NCI-H82 (cell line): ENCODE data around the gene CNTN5.

Source experiments
- DNase-seq: peaks from one replicate; lab custom pipeline; 2025; lab: John Stamatoyannopoulos, UW

Gene CNTN5

GRCh38 chr11:100093698-100094097 is 1072.9 kb downstream of the CNTN5 start:
- DNase-seq, result peak; percentile 1

GRCh38 chr11:100094121-100094865 is 1073.5 kb downstream of the CNTN5 start:
- peak; percentile 7 for DNase-seq

- no peak for DNase-seq
Observed at GRCh38 chr11:100095809-100096208, 1075.1 kb downstream of the CNTN5 start.

- no peak for DNase-seq
Observed at GRCh38 chr11:100098560-100098959, 1077.8 kb downstream of the CNTN5 start.

DNA sequence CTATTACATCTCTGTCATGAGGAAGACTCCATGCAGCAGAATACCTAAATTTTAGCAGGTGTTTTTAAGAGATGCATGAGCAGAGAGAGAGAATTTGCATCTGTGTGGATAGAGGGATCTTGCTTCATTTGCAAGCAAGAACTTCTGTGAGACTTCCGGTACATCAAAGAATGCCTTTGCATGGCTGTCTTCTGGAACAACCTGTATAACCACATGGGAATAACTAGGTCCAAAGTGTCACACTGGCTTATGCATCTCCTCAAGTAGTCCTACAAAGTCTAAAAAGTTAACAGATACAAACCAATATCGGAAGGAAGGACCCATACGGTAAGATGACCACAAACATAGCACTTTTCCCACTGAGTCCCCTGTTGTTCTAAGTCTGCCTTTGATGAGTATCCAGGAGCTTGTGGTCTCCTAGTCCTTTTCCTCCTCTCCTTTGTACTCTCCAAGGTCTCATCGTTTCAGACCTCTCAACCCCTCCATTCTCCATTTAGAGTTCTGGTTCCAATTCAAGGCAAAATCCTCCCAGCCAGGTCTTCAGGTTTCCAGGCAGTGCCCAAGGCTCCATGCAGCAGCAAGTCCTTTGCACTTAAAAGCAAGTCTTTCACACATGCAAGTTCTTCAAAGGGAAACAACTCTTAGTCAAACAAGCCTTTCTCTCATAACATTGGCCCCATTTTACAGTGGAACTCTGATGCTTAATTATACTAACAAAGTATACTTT is 1084.7 kb downstream of the CNTN5 start:
- no peak for DNase-seq

DNA sequence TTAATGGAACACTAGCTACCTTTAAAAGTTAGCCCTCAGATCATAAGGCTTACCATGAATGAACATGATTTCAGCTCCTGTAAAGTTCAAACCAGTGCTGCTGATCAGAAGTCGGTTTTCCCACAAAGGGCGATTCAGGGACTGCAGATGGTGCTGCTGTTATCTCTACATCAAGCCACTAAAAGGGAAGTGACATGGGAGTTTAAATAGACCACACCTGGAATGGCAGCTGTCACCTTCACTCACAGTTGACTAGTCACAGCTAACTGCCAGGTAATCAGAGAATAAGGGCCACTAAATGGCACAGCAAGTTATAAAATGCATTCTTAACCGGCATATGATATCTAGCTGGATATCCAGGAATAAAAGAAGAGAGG is 1085.2 kb downstream of the CNTN5 start:
- peak; percentile 2 for DNase-seq

- no peak for DNase-seq
Observed at GRCh38 chr11:100119176-100119575, 1098.4 kb downstream of the CNTN5 start.

- DNase-seq, result peak; percentile 45
Observed at GRCh38 chr11:100133114-100133513, 1112.4 kb downstream of the CNTN5 start.

- DNase-seq, result no peak
Observed at GRCh38 chr11:100141201-100141600, 1120.5 kb downstream of the CNTN5 start.

- DNase-seq, result no peak
Observed at GRCh38 chr11:100151944-100152343, 1131.2 kb downstream of the CNTN5 start.

- no peak for DNase-seq
Observed at GRCh38 chr11:100152766-100153165, 1132.0 kb downstream of the CNTN5 start.

DNA sequence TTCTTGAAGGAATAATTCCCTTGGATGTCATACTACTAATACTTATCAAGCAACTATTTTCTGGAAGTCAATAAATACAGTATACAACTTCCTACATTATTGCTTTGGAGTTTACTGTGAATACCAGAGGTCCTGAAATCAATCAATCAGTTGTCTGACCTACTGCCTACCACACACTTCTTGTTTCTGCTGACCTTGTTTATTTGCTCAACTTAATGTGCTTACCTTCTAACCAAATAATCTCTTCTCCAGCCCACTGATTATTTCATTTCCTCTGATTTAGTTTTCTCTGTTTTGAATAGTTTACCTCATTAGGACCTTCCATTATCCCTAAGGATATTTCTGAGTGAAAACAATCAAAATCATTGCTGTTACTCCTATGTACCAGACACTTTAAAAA is 1142.7 kb downstream of the CNTN5 start:
- no peak for DNase-seq

DNA sequence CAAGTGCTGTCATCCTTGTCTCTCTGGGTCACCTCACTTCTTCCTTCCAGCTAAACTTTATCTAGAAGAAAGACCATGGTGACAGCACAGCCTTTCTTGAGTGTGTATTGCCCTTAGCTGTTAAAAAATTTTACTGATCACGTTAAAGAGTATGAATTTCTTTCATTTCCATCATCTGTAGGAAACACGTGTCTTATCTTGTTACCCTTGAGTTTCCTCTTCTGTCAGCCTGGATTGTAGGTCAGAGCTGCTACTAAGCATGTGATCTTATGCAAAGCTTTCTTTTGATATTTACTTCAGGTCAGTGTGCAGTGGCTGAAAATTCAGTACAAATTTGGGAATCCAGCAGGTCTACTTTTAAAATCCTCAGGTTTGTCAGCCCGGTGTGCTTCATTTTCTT is 1154.1 kb downstream of the CNTN5 start:
- no peak for DNase-seq

DNA sequence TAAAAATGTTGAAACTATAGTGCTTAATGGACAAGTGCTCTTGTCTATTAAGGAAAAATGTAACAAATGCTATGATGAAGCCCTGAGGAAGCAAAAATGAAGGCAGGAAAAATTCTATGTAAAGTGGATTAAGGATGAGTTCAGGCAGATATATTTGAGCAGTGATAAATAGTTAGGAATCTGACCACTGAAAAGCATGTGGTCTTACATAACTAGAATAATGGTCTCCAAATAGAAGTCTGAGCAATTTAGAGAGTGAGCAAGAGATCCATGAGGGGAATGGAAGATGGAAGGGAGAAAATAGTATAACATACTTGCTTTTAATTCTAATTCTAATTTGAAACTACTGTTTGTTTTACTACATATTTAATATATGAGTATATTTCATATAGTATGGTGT is 1155.7 kb downstream of the CNTN5 start:
- no peak for DNase-seq

- DNase-seq, result no peak
Observed at GRCh38 chr11:100177651-100178050, 1156.9 kb downstream of the CNTN5 start.

GRCh38 chr11:100182350-100182749 is 1161.6 kb downstream of the CNTN5 start:
- DNase-seq, result no peak

DNA sequence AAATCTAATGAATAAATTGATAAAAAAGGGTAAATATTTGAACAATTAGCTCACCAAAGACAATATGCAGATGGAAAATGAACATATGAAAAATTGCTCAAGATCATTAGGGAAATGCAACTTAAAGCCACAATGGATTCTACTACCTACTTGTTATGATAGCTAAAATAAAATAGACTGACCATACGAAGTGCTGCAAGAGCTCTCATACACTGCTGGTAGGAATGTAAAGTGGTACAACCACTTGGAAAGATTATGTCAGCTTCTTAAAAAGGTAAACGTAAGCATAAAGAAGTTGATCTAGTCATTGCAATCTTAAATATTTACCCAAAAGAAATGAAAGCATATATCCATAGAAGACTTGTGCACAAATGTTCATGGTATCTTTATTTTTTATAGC is 1162.2 kb downstream of the CNTN5 start:
- DNase-seq, result no peak

DNA sequence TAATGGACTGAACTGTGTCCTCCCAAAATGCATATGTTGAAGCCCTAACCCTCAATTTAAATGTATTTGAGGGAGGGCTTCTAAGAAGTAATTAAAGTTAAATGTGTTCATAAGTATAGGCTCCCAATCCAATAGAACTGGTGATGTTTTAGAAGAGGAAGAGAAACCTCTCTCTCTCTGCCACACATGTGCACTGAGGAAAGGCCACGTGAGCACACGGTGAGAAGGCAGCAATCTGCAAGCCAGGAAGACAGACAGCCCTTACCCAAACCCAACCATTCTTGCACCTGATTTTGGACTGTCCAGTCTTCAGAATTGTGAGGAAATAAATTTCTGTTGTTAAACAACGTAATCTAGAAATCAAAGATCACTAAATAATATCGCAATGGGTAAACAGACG is 1164.8 kb downstream of the CNTN5 start:
- DNase-seq, result no peak

- no peak for DNase-seq
Observed at GRCh38 chr11:100188137-100188783, 1167.5 kb downstream of the CNTN5 start.

- no peak for DNase-seq
Observed at GRCh38 chr11:100190395-100190794, 1169.6 kb downstream of the CNTN5 start.

DNA sequence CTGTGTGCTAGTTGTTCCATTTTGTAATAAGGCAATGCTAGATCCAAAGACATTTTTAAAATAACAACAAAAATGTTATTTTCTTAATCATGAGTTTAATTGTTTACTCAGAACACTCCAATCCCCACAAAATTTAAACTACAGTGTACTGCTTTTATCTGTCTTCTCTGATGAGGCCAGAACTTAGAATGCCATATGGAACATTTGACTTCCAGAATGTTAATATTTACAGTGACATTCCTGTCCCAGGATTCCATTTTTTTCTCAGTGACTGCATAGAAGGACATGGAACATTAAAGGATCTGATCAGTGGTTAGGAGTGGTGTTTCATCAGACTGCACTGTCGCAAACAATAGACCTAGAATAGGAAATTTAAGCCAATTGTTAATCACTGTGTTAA is 1171.4 kb downstream of the CNTN5 start:
- no peak for DNase-seq

GRCh38 chr11:100203789-100204188 is 1183.0 kb downstream of the CNTN5 start:
- DNase-seq, result no peak

DNA sequence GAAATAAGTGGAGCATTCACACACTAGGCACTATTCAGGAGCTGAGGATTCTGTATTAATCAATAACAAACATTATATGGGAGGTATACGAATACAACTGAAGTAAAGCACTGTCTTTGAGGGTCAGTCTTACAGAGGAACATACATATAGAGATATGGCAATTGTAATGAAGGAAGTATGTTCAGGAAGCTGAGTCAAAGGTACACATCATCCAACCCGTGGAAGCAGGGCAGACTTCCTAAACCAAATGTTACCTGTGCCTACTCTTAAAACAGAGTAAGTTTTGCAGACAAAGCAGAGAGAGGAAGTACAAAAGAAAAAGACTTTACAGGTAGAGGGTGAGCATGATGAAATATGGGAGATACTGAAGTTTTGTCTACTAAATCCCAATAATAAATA is 1185.2 kb downstream of the CNTN5 start:
- no peak for DNase-seq
